ENCODE data around the gene ZFAND3.

- no peak for TF ChIP-seq POLR2A (IDR thresholded peaks at IDR 0.05)
- TF ChIP-seq, protein P1, sequence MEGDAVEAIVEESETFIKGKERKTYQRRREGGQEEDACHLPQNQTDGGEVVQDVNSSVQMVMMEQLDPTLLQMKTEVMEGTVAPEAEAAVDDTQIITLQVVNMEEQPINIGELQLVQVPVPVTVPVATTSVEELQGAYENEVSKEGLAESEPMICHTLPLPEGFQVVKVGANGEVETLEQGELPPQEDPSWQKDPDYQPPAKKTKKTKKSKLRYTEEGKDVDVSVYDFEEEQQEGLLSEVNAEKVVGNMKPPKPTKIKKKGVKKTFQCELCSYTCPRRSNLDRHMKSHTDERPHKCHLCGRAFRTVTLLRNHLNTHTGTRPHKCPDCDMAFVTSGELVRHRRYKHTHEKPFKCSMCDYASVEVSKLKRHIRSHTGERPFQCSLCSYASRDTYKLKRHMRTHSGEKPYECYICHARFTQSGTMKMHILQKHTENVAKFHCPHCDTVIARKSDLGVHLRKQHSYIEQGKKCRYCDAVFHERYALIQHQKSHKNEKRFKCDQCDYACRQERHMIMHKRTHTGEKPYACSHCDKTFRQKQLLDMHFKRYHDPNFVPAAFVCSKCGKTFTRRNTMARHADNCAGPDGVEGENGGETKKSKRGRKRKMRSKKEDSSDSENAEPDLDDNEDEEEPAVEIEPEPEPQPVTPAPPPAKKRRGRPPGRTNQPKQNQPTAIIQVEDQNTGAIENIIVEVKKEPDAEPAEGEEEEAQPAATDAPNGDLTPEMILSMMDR (IDR thresholded peaks at IDR 0.05): no peak
These were observed 135.3 kb downstream of the ZFAND3 start for GRCh38 chr6:37954791-37955190.

All from Peyer's patch (tissue), 4 donors.